Neural cell (in vitro differentiated cells): ENCODE measurements around the gene MLLT1. TPM values are rescaled to one million over a fixed set of nuclear protein-coding genes. Genes with fewer than 3 reads are reported as not detected.

Experiments
- H2AFZ ChIP-seq: fragments of 200-600, 300-800 bp; sonication (generic), shearing (Covaris generic); 2 replicates; pipeline ENCODE4 v1.6.0; 2014; ENCODE audit warnings: low read depth, mild to moderate bottlenecking, antibody characterized with exemption, low read length, moderate library complexity
- H3F3A ChIP-seq: fragments of 200-600 bp; shearing (Covaris generic); 2 replicates; pipeline ENCODE4 v1.6.1; 2016; ENCODE audit warnings: mild to moderate bottlenecking, moderate library complexity, mixed read lengths, antibody characterized with exemption, low read length; ENCODE audit not compliant: insufficient read depth, poor library complexity, severe bottlenecking
- H3K27ac ChIP-seq: fragments of 200-600, 300-800 bp; sonication (generic), shearing (Covaris generic); 2 replicates; pipeline ENCODE4 v1.5.1; 2014; ENCODE audit warnings: mild to moderate bottlenecking, low read length, moderate library complexity
- H3K27me3 ChIP-seq: fragments of 300-800, 200-600 bp; sonication (generic), shearing (Covaris generic); 2 replicates; pipeline ENCODE4 v1.6.0; 2014; ENCODE audit warnings: mild to moderate bottlenecking, low read depth, low read length, moderate library complexity; ENCODE audit not compliant: insufficient read depth
- H3K36me3 ChIP-seq: fragments of 300-800, 200-600 bp; sonication (generic), shearing (Covaris generic); 2 replicates; pipeline ENCODE4 v1.5.1; 2014; ENCODE audit warnings: mild to moderate bottlenecking, antibody characterized with exemption, low read length, moderate library complexity; ENCODE audit not compliant: insufficient read depth
- H3K4me2 ChIP-seq: fragments of 300-800, 200-600 bp; sonication (generic), shearing (Covaris generic); 2 replicates; pipeline ENCODE4 v1.6.0; 2014; ENCODE audit warnings: mild to moderate bottlenecking, low read length
- H3K4me3 ChIP-seq: fragments of 300-800, 200-600 bp; sonication (generic), shearing (Covaris generic); 2 replicates; pipeline ENCODE4 v1.5.1; 2014; ENCODE audit warnings: mild to moderate bottlenecking, low read length, moderate library complexity
- H3K79me2 ChIP-seq: fragments of 200-600 bp; shearing (Covaris generic); replicated peaks from 2 replicates; pipeline ENCODE4 v1.6.0; 2014; ENCODE audit warnings: mild to moderate bottlenecking, low read length, moderate library complexity; ENCODE audit not compliant: insufficient read depth
- H3K9ac ChIP-seq: fragments of 300-800, 200-600 bp; sonication (generic), shearing (Covaris generic); 2 replicates; pipeline ENCODE4 v1.6.1; 2016; ENCODE audit warnings: mild to moderate bottlenecking, low read length, mixed read lengths
- H3K9me2 ChIP-seq: fragments of 200-600 bp; shearing (Covaris generic); 2 replicates; pipeline ENCODE4 v1.6.1; 2016; ENCODE audit warnings: mild to moderate bottlenecking, low read length, mixed read lengths; ENCODE audit not compliant: insufficient read depth
- H3K9me3 ChIP-seq: fragments of 200-600, 300-800 bp; sonication (generic), shearing (Covaris generic); 2 replicates; pipeline ENCODE4 v1.6.1; 2016; ENCODE audit warnings: mild to moderate bottlenecking, mixed run types, low read length, moderate library complexity, mixed read lengths
- H4K20me1 ChIP-seq: fragments of 200-600 bp; shearing (Covaris generic); 2 replicates; pipeline ENCODE4 v1.6.1; 2016; ENCODE audit warnings: mild to moderate bottlenecking, mixed run types; ENCODE audit not compliant: insufficient read depth
- CTCF ChIP-seq: fragments of 450-650 bp; IDR thresholded peaks from 2 replicates; pipeline ENCODE4 v1.5.1; 2014; ENCODE audit warnings: antibody characterized with exemption, mild to moderate bottlenecking, moderate library complexity; ENCODE audit not compliant: poor library complexity, severe bottlenecking
- EP300 ChIP-seq: fragments of 450-650 bp; conservative IDR thresholded peaks from 2 replicates; pipeline ENCODE4 v1.6.1; 2014; ENCODE audit warnings: antibody characterized with exemption, mild to moderate bottlenecking, moderate library complexity; ENCODE audit not compliant: poor library complexity, severe bottlenecking
- EZH2 ChIP-seq: fragments of 200-600, 300-800 bp; shearing (Covaris generic), sonication (generic); IDR thresholded peaks from 2 replicates; pipeline ENCODE4 v1.6.1; 2014; ENCODE audit warnings: antibody characterized with exemption, low read length, borderline replicate concordance, mild to moderate bottlenecking; ENCODE audit not compliant: insufficient read depth, poor library complexity, severe bottlenecking
- MXI1 ChIP-seq: fragments of 450-650 bp; conservative IDR thresholded peaks from 2 replicates; pipeline ENCODE4 v1.6.1; 2014; ENCODE audit warnings: antibody characterized with exemption, mild to moderate bottlenecking; ENCODE audit not compliant: poor library complexity, severe bottlenecking
- POLR2AphosphoS5 ChIP-seq: IDR thresholded peaks from 2 replicates; pipeline ENCODE4 v1.6.1; 2012
- RAD21 ChIP-seq: fragments of 450-650 bp; conservative IDR thresholded peaks from 2 replicates; pipeline ENCODE4 v1.6.1; 2014; ENCODE audit warnings: antibody characterized with exemption, mild to moderate bottlenecking, moderate library complexity
- SMC3 ChIP-seq: fragments of 450-650 bp; conservative IDR thresholded peaks from 2 replicates; pipeline ENCODE4 v1.6.1; 2014; ENCODE audit warnings: antibody characterized with exemption, mild to moderate bottlenecking, moderate library complexity; ENCODE audit not compliant: poor library complexity
- TAF1 ChIP-seq: IDR thresholded peaks from 2 replicates; pipeline ENCODE4 v1.6.1; 2012; ENCODE audit warnings: low read depth
- polyA plus RNA-seq: library from polyadenylated mRNA; depleted of rRNA; stranded (reverse); fragments of >200 nt; gene quantifications from 2 replicates; pipeline ENCODE4 v1.2.3, GENCODE V29; 2014
- TF ChIP-seq, protein P1 (sequence below): IDR thresholded peaks from 2 replicates; pipeline ENCODE4 v1.6.1; 2012; ENCODE audit warnings: borderline replicate concordance

The MLLT1 gene
- polyA plus RNA-seq, 1 donor from 2014 or later, result 34.0 TPM

DNA sequence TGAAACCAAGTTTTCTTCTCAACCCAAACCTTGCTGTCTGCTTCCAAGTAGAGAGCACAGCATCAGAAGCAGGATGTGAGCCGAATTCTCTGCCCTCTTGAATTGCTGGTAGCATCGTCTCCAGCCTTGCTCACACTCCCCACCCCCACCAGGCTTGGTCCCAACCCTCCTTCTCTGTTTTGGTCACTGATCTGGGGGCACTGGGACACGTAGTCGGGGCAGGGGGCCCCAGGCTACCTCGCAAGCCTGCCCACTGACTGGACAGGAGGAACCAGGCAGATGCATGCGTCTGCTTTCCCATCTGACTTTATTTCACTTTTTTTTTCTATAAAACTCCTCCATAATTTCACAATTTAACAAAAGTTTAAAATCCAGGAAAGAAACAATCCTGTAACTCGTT, 69.7 kb downstream of the MLLT1 start:
- H3K4me3 ChIP-seq, result no peak overlapping the region
- no peaks in the 10 kb centered on the region for H4K20me1 ChIP-seq
- H2AFZ ChIP-seq, result no peak overlapping the region
- TF ChIP-seq RAD21, result no peak
- no peak for TF ChIP-seq TAF1
- TF ChIP-seq, protein P1, sequence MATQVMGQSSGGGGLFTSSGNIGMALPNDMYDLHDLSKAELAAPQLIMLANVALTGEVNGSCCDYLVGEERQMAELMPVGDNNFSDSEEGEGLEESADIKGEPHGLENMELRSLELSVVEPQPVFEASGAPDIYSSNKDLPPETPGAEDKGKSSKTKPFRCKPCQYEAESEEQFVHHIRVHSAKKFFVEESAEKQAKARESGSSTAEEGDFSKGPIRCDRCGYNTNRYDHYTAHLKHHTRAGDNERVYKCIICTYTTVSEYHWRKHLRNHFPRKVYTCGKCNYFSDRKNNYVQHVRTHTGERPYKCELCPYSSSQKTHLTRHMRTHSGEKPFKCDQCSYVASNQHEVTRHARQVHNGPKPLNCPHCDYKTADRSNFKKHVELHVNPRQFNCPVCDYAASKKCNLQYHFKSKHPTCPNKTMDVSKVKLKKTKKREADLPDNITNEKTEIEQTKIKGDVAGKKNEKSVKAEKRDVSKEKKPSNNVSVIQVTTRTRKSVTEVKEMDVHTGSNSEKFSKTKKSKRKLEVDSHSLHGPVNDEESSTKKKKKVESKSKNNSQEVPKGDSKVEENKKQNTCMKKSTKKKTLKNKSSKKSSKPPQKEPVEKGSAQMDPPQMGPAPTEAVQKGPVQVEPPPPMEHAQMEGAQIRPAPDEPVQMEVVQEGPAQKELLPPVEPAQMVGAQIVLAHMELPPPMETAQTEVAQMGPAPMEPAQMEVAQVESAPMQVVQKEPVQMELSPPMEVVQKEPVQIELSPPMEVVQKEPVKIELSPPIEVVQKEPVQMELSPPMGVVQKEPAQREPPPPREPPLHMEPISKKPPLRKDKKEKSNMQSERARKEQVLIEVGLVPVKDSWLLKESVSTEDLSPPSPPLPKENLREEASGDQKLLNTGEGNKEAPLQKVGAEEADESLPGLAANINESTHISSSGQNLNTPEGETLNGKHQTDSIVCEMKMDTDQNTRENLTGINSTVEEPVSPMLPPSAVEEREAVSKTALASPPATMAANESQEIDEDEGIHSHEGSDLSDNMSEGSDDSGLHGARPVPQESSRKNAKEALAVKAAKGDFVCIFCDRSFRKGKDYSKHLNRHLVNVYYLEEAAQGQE, result no peak
- no peak for TF ChIP-seq EZH2
- no peak for TF ChIP-seq SMC3
- TF ChIP-seq MXI1, result no peak
- no peak for TF ChIP-seq EP300
- no peak for TF ChIP-seq POLR2AphosphoS5
- TF ChIP-seq CTCF, result no peak
- no peaks in the 10 kb centered on the region for H3K79me2 ChIP-seq
- no peaks in the 10 kb centered on the region for H3K36me3 ChIP-seq
- no peak overlapping the region for H3K27ac ChIP-seq
- H3K9me3 ChIP-seq, result no peaks in the 10 kb centered on the region
- no peaks in the 10 kb centered on the region for H3K27me3 ChIP-seq
- H3F3A ChIP-seq, result no peaks in the 10 kb centered on the region
- no peaks in the 10 kb centered on the region for H3K9me2 ChIP-seq
- H3K9ac ChIP-seq, result no peak overlapping the region
- H3K4me2 ChIP-seq, result no peak overlapping the region

GRCh38 chr19:6209680-6210079, 70.1 kb downstream of the MLLT1 start:
- H3K9me2 ChIP-seq, result no peaks in the 10 kb centered on the region

More at GRCh38 chr19:6209680-6210079, 70.1 kb downstream of the MLLT1 start:
- H3K9ac ChIP-seq, result no peak overlapping the region
- no peak for TF ChIP-seq CTCF
- TF ChIP-seq SMC3, result no peak
- no peak for TF ChIP-seq TAF1
- TF ChIP-seq, protein P1, result no peak
- no peak for TF ChIP-seq EZH2
- no peak overlapping the region for H2AFZ ChIP-seq
- H3K9me3 ChIP-seq, result no peaks in the 10 kb centered on the region
- H3K79me2 ChIP-seq, result no peaks in the 10 kb centered on the region
- no peak overlapping the region for H3K27ac ChIP-seq
- H3K4me2 ChIP-seq, result no peak overlapping the region
- H3F3A ChIP-seq, result no peaks in the 10 kb centered on the region
- H3K27me3 ChIP-seq, result no peaks in the 10 kb centered on the region
- H4K20me1 ChIP-seq, result no peaks in the 10 kb centered on the region
- no peaks in the 10 kb centered on the region for H3K36me3 ChIP-seq
- H3K4me3 ChIP-seq, result no peak overlapping the region
